ENCODE data around the gene FBH1.

FBH1 gene

DNA sequence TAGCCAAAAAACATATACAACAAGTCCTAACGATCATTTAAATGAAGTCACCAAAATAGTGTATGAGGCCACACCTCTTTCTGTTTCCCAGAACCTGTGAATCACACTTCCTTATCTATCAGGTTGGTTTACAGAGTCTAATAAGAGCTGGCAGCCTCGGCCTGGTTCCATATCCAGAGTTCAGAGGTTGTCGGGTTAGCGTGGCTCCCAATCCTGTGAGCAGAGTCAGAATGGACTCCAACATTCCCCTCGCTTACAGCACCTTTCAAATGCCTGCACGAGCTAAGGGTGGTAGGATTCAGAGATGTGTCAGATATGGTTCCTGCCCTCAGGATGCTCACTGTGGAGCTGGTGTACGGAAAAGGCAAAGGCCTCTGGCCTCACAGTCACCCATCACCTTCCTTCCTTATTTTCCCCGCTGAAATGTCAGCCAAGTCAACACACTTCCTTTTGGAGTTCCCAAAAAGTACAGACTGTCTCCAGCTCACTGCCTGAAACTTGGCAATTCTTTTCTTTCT, 81.3 kb downstream of the FBH1 start:
- Histone ChIP-seq H3K36me3 (ENCODE audit: control insufficient read depth, insufficient read depth, low read length, severe bottlenecking) (no peaks in the 10 kb centered on the region), H3K4me3 (ENCODE audit: low read length) (no peak overlapping the region), H3K27me3 (replicated peaks; ENCODE audit: control insufficient read depth, insufficient read depth, low read length) (no peaks in the 10 kb centered on the region), H3K9ac (ENCODE audit: low read length) (no peak overlapping the region), H3K4me1 (ENCODE audit: control insufficient read depth, insufficient read depth, low read length) (peaks cover 23% of the 10 kb centered on the region), H3K9me3 (ENCODE audit: control insufficient read depth, low read length) (no peaks in the 10 kb centered on the region)
- no peak for DNase-seq (ENCODE audit: low read depth)

DNA sequence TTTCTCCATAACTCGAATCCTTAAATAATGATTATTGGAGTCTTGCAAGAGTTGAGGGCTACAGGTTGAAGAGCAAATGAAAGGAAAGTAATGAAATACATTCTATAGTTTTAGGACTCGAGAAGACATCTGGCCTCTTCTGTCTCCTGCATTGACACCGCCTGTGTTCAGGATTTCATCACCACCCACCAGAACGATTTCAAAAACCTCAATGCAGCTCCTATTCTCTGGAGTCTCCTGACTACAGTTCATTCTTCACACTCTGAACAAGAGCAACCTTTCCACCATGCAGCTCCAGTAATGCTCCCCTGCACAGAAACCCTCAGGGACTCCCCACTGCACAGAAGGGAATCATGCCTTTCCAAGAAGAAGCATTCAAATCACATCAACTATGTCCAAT, 81.8 kb downstream of the FBH1 start:
- Histone ChIP-seq H3K9me3 (ENCODE audit: control insufficient read depth, low read length) (no peaks in the 10 kb centered on the region), H3K4me1 (ENCODE audit: control insufficient read depth, insufficient read depth, low read length) (peaks cover 24% of the 10 kb centered on the region)
- no peak for DNase-seq (ENCODE audit: low read depth)

GRCh38 chr10:5973069-5973468, 83.0 kb downstream of the FBH1 start:
- Histone ChIP-seq H3K4me1 (ENCODE audit: control insufficient read depth, insufficient read depth, low read length) (peaks cover 24% of the 10 kb centered on the region), H3K4me3 (ENCODE audit: low read length) (no peak overlapping the region), H3K36me3 (ENCODE audit: control insufficient read depth, insufficient read depth, low read length, severe bottlenecking) (no peaks in the 10 kb centered on the region), H3K27me3 (replicated peaks; ENCODE audit: control insufficient read depth, insufficient read depth, low read length) (no peaks in the 10 kb centered on the region), H3K9ac (ENCODE audit: low read length) (no peak overlapping the region), H3K9me3 (ENCODE audit: control insufficient read depth, low read length) (no peaks in the 10 kb centered on the region)
- DNase-seq (ENCODE audit: low read depth): no peak

More for the DNA sequence above, 81.8 kb downstream of the FBH1 start:
- H3K36me3 ChIP-seq (ENCODE audit: control insufficient read depth, insufficient read depth, low read length, severe bottlenecking): no peaks in the 10 kb centered on the region
- no peaks in the 10 kb centered on the region for H3K27me3 ChIP-seq (replicated peaks; ENCODE audit: control insufficient read depth, insufficient read depth, low read length)
- H3K4me3 ChIP-seq (ENCODE audit: low read length): no peak overlapping the region
- no peak overlapping the region for H3K9ac ChIP-seq (ENCODE audit: low read length)

- Histone ChIP-seq H3K4me1 (ENCODE audit: control insufficient read depth, insufficient read depth, low read length) (peaks cover 24% of the 10 kb centered on the region), H3K4me3 (ENCODE audit: low read length) (peak overlapping the region; percentile 92), H3K27me3 (replicated peaks; ENCODE audit: control insufficient read depth, insufficient read depth, low read length) (no peaks in the 10 kb centered on the region), H3K36me3 (ENCODE audit: control insufficient read depth, insufficient read depth, low read length, severe bottlenecking) (no peaks in the 10 kb centered on the region), H3K9ac (ENCODE audit: low read length) (peak overlapping the region; percentile 86), H3K9me3 (ENCODE audit: control insufficient read depth, low read length) (no peaks in the 10 kb centered on the region)
- DNase-seq (ENCODE audit: low read depth): peak; percentile 41
These were observed 85.8 kb downstream of the FBH1 start for GRCh38 chr10:5975641-5976473.

GRCh38 chr10:5976512-5977470, 86.7 kb downstream of the FBH1 start:
- peak overlapping the region; percentile 92 for H3K4me3 ChIP-seq (ENCODE audit: low read length)
- no peaks in the 10 kb centered on the region for H3K27me3 ChIP-seq (replicated peaks; ENCODE audit: control insufficient read depth, insufficient read depth, low read length)
- no peaks in the 10 kb centered on the region for H3K36me3 ChIP-seq (ENCODE audit: control insufficient read depth, insufficient read depth, low read length, severe bottlenecking)
- no peaks in the 10 kb centered on the region for H3K9me3 ChIP-seq (ENCODE audit: control insufficient read depth, low read length)
- H3K9ac ChIP-seq (ENCODE audit: low read length): peak overlapping the region; percentile 86
- peak; percentile 72 for DNase-seq (ENCODE audit: low read depth)
- H3K4me1 ChIP-seq (ENCODE audit: control insufficient read depth, insufficient read depth, low read length): peaks cover 16% of the 10 kb centered on the region

GRCh38 chr10:5977471-5978229, 87.6 kb downstream of the FBH1 start, which contains the start of gene IL15RA:
IL15RA (minus strand) TSS chr10:5977543; CDS start chr10:5977492, 51 bp downstream.
- peak; percentile 86 for DNase-seq (ENCODE audit: low read depth)
- H3K9me3 ChIP-seq (ENCODE audit: control insufficient read depth, low read length): no peaks in the 10 kb centered on the region
- peaks cover 11% of the 10 kb centered on the region for H3K4me1 ChIP-seq (ENCODE audit: control insufficient read depth, insufficient read depth, low read length)
- H3K9ac ChIP-seq (ENCODE audit: low read length): peak within 1 kb of the TSS; percentile 86
- peak within 1 kb of the TSS; percentile 92 for H3K4me3 ChIP-seq (ENCODE audit: low read length)
- H3K27me3 ChIP-seq (replicated peaks; ENCODE audit: control insufficient read depth, insufficient read depth, low read length): no peaks in the 10 kb centered on the region
- H3K36me3 ChIP-seq (ENCODE audit: control insufficient read depth, insufficient read depth, low read length, severe bottlenecking): no peaks in the 10 kb centered on the region

DNA sequence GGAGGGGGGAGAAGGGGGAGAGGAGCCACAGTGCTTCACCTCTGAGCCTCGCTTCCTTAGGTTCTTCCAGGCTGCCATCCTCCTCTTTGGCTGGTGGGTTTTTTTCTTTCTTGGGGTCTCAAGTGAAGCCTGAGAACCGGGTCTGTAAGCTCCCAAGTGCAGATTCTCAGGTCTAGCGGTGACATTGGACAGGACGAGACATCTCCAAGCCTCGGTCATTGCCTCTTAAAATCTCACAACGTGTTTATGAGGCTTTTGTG, 88.1 kb downstream of the FBH1 start:
- Histone ChIP-seq H3K9ac (ENCODE audit: low read length) (no peak overlapping the region), H3K27me3 (replicated peaks; ENCODE audit: control insufficient read depth, insufficient read depth, low read length) (no peaks in the 10 kb centered on the region), H3K9me3 (ENCODE audit: control insufficient read depth, low read length) (no peaks in the 10 kb centered on the region), H3K4me3 (ENCODE audit: low read length) (peak overlapping the region; percentile 92), H3K36me3 (ENCODE audit: control insufficient read depth, insufficient read depth, low read length, severe bottlenecking) (no peaks in the 10 kb centered on the region), H3K4me1 (ENCODE audit: control insufficient read depth, insufficient read depth, low read length) (peaks cover 11% of the 10 kb centered on the region)
- DNase-seq (ENCODE audit: low read depth): no peak

DNA sequence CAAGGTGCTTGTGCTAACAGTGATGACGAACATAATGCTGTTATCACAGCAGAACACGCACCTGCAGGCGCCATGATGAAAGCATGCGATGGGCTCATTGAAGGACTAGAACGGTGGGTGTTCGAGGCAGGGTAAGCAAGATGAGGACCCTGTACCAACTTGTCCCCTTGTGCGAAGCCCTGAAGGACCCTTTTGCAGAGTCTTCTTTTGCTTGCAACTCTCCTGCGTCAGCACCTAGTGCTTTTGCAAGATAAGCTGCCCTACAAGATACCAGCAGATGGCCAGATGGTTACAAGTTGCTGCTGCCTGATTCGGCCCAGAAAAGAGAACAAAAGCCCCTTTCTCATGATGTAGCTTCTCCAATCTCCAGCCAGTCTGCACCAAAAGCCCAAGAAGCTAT, 91.5 kb downstream of the FBH1 start:
- H3K4me1 ChIP-seq (ENCODE audit: control insufficient read depth, insufficient read depth, low read length): peaks cover 8% of the 10 kb centered on the region
- no peaks in the 10 kb centered on the region for H3K27me3 ChIP-seq (replicated peaks; ENCODE audit: control insufficient read depth, insufficient read depth, low read length)

DNA sequence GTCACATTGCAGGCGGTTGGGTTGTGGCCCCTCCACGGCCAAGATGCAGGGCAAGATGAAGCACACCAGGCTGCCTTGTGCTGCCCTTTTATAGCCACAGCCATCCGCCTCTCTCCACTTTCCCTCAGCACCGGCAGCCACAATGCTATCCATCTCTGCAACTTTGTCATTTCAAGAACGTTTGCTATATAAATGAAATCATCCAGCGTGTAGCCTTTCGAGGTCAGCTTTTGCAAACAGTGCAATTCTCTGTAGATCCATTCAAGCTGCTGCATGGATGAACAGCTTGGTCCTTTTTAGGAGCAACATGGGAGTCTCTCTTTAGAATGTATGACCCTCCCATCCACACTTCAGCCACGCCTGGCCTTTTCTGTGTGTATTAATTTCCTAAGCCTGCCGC, 93.7 kb downstream of the FBH1 start:
- DNase-seq (ENCODE audit: low read depth): no peak
- Histone ChIP-seq H3K9ac (ENCODE audit: low read length) (no peak overlapping the region), H3K9me3 (ENCODE audit: control insufficient read depth, low read length) (no peaks in the 10 kb centered on the region), H3K27me3 (replicated peaks; ENCODE audit: control insufficient read depth, insufficient read depth, low read length) (no peaks in the 10 kb centered on the region), H3K4me1 (ENCODE audit: control insufficient read depth, insufficient read depth, low read length) (peaks cover 23% of the 10 kb centered on the region), H3K4me3 (ENCODE audit: low read length) (no peak overlapping the region), H3K36me3 (ENCODE audit: control insufficient read depth, insufficient read depth, low read length, severe bottlenecking) (no peaks in the 10 kb centered on the region)

More for the DNA sequence above, 91.5 kb downstream of the FBH1 start:
- H3K9me3 ChIP-seq (ENCODE audit: control insufficient read depth, low read length): no peaks in the 10 kb centered on the region
- DNase-seq (ENCODE audit: low read depth): no peak
- no peak overlapping the region for H3K4me3 ChIP-seq (ENCODE audit: low read length)
- no peaks in the 10 kb centered on the region for H3K36me3 ChIP-seq (ENCODE audit: control insufficient read depth, insufficient read depth, low read length, severe bottlenecking)
- H3K9ac ChIP-seq (ENCODE audit: low read length): no peak overlapping the region

- no peak for DNase-seq (ENCODE audit: low read depth)
- H3K9ac ChIP-seq (ENCODE audit: low read length): no peak overlapping the region
- H3K9me3 ChIP-seq (ENCODE audit: control insufficient read depth, low read length): no peaks in the 10 kb centered on the region
- H3K27me3 ChIP-seq (replicated peaks; ENCODE audit: control insufficient read depth, insufficient read depth, low read length): no peaks in the 10 kb centered on the region
- H3K4me1 ChIP-seq (ENCODE audit: control insufficient read depth, insufficient read depth, low read length): peaks cover 23% of the 10 kb centered on the region
- H3K4me3 ChIP-seq (ENCODE audit: low read length): no peak overlapping the region
- H3K36me3 ChIP-seq (ENCODE audit: control insufficient read depth, insufficient read depth, low read length, severe bottlenecking): no peaks in the 10 kb centered on the region
These were observed 95.0 kb downstream of the FBH1 start for GRCh38 chr10:5985029-5985428.

All from adipocyte (in vitro differentiated cells).